Kidney (tissue), 14 donors: ENCODE data around the gene KCNJ15. TPM values are rescaled to one million over a fixed set of nuclear protein-coding genes. Genes with fewer than 3 reads are reported as not detected.

Experiments
- DNase-seq, 5 donors: peaks; one replicate each; pipeline ENCODE4 v3.0.0-alpha.2; 2013 to 2020
- FAIRE-seq: peaks from 2 replicates; lab custom pipeline; 2012; peaks lifted over from hg19 to GRCh38; lab: Jason Lieb, UNC
- H3K27ac ChIP-seq, 2 donors: one replicate each; pipeline ENCODE4 v1.7.0; 2013; ENCODE audit warnings: low read depth in 2 of 2, low read length in 2 of 2, inconsistent platforms in 1 of 2
- H3K27me3 ChIP-seq: one replicate; pipeline ENCODE4 v1.7.1; 2013; ENCODE audit warnings: low read length, inconsistent platforms; ENCODE audit not compliant: control insufficient read depth, insufficient read depth
- H3K36me3 ChIP-seq, 3 donors: one replicate each; pipeline versions ENCODE4 v1.7.0 to v1.7.1; 2013; ENCODE audit warnings: low read length in 3 of 3, control low read depth in 1 of 3, inconsistent platforms in 1 of 3; ENCODE audit not compliant: insufficient read depth in 3 of 3, control insufficient read depth in 2 of 3
- H3K4me1 ChIP-seq, 3 donors: one replicate each; pipeline versions ENCODE4 v1.7.0 to v1.7.1; 2013; ENCODE audit warnings: low read length in 3 of 3, inconsistent platforms in 1 of 3, low read depth in 1 of 3; ENCODE audit not compliant: control insufficient read depth in 2 of 3, insufficient read depth in 2 of 3
- H3K4me3 ChIP-seq, 3 donors: one replicate each; pipeline versions ENCODE4 v1.7.0 to v1.8.1; 2013; ENCODE audit warnings: low read length in 3 of 3, control low read depth in 1 of 3, inconsistent platforms in 1 of 3
- H3K9ac ChIP-seq, 3 donors: one replicate each; pipeline versions ENCODE4 v1.7.0 to v1.7.1; 2013; ENCODE audit warnings: low read length in 3 of 3, control low read depth in 1 of 3, inconsistent platforms in 1 of 3
- H3K9me3 ChIP-seq, 3 donors: one replicate each; pipeline versions ENCODE4 v1.7.0 to v1.7.1; 2013; ENCODE audit warnings: low read length in 3 of 3, control low read depth in 1 of 3, inconsistent platforms in 1 of 3; ENCODE audit not compliant: control insufficient read depth in 2 of 3, insufficient read depth in 1 of 3
- intact Hi-C: fragments of 100-400 bp; cut with DNase I; formaldehyde crosslinking; loops from one replicate; pipeline ENCODE4 v1.11.1; 2022
- polyA plus RNA-seq: library from polyadenylated mRNA; stranded (reverse); fragments of 350-450 nt; fragmentation: Illumina TruSeq; extraction: RNeasy Lipid Tissue Mini Kit (QIAGEN cat#74804); gene quantifications from one replicate; pipeline ENCODE4 v1.2.3, GENCODE V29; 2014; ENCODE audit warnings: low read depth, low replicate concordance; ENCODE audit not compliant: insufficient read depth
- total RNA-seq: library from RNA; stranded (reverse); fragmentation: NEBNext Ultra II Directional; extraction: Animal tissue kit (Norgen Biotek cat#: 25700); gene quantifications from one replicate; pipeline ENCODE4 v1.2.1, GENCODE V29; 2021
- TF ChIP-seq, protein P1 (sequence below): IDR thresholded peaks from 3 replicates; pipeline ENCODE4 v1.5.1; 2012; ENCODE audit warnings: mild to moderate bottlenecking, moderate library complexity, borderline replicate concordance; ENCODE audit not compliant: insufficient read depth; ENCODE audit errors: extremely low read depth
- donor health status: control.
- donor health status: control.
- donor health status: control.
- donor health status: control.
- donor health status: control.
- donor health status: DM: yes; HTN: yes; CAD: no.
- donor health status: Normal renal cell carcinoma (clear cell type).

Gene KCNJ15
- total and polyA plus RNA-seq, 2 donors from 2014 or later = 102 to 142 TPM

DNA sequence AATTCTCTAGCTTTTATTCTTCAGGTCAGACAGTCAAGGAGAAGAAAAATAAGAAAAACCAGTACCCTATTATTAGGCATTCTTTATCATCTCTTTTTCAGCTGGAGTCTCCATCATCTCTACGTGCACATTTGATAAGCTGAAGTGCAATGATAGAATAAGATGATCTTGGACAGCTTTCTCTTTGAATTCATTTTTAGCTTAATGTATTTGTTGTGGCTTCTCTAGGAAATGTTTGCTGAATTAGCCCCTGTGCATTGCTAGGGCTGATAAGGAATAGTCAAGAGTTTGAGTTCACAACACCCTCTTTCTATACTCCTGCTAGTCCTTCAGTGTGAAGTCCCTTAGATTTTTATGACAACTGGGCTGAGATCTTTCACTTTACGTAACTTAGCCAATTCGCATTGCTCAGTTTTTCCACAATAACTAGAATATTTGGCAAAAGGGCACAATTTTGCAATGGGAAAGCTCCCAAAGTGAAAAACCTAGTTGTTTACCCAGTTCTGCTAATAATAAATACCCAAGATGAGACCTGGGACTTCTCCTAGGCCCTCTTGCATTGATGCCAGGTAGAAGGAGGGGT is 7.0 kb upstream of the KCNJ15 start:
- Histone ChIP-seq H3K4me3 (no peak overlapping the region), H3K4me1 (peaks cover 3 to 4% (median 3%) of the 10 kb centered on the region in 3 donors), H3K36me3 (no peaks in the 10 kb centered on the region), H3K27me3 (no peaks in the 10 kb centered on the region), H3K27ac (no peak overlapping the region), H3K9ac (no peak overlapping the region), H3K9me3 (no peaks in the 10 kb centered on the region)
- no peak for DNase-seq
- intact Hi-C loops = no loop called here
- no peak for FAIRE-seq
- TF ChIP-seq, protein P1, sequence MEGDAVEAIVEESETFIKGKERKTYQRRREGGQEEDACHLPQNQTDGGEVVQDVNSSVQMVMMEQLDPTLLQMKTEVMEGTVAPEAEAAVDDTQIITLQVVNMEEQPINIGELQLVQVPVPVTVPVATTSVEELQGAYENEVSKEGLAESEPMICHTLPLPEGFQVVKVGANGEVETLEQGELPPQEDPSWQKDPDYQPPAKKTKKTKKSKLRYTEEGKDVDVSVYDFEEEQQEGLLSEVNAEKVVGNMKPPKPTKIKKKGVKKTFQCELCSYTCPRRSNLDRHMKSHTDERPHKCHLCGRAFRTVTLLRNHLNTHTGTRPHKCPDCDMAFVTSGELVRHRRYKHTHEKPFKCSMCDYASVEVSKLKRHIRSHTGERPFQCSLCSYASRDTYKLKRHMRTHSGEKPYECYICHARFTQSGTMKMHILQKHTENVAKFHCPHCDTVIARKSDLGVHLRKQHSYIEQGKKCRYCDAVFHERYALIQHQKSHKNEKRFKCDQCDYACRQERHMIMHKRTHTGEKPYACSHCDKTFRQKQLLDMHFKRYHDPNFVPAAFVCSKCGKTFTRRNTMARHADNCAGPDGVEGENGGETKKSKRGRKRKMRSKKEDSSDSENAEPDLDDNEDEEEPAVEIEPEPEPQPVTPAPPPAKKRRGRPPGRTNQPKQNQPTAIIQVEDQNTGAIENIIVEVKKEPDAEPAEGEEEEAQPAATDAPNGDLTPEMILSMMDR = no peak

DNA sequence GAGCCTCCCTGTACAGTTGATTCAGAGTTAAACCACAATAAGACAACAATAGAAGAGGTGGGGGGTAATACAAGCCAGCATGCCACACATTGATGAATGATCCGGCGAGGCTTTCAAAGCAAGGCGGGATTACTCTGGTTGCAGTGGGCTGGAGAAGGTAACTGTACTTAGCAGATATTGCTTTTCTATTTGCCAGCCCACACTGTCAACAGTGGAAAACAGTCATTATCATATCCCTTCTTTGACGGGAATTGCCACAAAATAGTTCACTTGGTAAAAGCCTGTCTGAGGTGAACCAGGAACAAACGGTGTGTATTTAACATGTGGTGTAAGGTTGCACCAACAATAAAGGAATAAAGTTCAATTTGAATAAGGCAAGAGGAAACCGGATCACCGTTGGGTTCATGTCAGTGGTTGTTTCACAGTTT is 5.8 kb upstream of the KCNJ15 start:
- H3K9me3 ChIP-seq = no peaks in the 10 kb centered on the region
- H3K36me3 ChIP-seq = no peaks in the 10 kb centered on the region
- H3K4me1 ChIP-seq = peaks cover 4 to 10% (median 8%) of the 10 kb centered on the region in 3 donors
- H3K27me3 ChIP-seq = no peaks in the 10 kb centered on the region
- TF ChIP-seq, protein P1 = no peak
- DNase-seq (peak in 1 of 5 donors; percentile 31), FAIRE-seq (no peak)
- intact Hi-C loops = no loop called here
- no peak overlapping the region for H3K4me3 ChIP-seq
- no peak overlapping the region for H3K27ac ChIP-seq
- H3K9ac ChIP-seq = no peak overlapping the region

DNA sequence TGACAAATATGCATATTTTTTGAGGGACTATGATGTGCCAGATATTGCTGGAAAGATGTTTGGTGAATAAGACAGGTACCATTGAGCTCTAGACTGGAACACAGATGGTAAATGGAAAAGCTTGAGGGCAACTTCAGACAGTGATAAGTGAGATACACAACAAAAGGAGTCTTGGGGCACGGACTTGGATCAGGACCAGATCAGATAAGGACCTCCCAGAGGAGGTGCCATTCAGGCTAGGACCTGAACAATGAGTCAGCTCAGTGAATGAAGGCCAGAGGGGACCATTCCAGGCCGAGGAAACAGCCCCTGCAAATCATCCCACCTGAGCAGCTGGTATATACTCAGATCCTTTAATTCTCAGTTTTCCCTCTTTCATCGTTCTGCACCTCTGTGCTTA is 1.8 kb upstream of the KCNJ15 start:
- no peak for FAIRE-seq
- Histone ChIP-seq H3K27me3 (no peaks in the 10 kb centered on the region), H3K27ac (peak overlapping the region in 1 of 2 donors; percentile 58)

More for the DNA sequence above, 1.8 kb upstream of the KCNJ15 start:
- H3K9me3 ChIP-seq = no peaks in the 10 kb centered on the region
- H3K9ac ChIP-seq = no peak overlapping the region
- H3K4me1 ChIP-seq = peaks cover 0 to 7% (median 5%) of the 10 kb centered on the region in 3 donors
- H3K36me3 ChIP-seq = peaks cover 0 to 3% (median 0%) of the 10 kb centered on the region in 3 donors
- H3K4me3 ChIP-seq = no peak overlapping the region
- no peak for DNase-seq
- intact Hi-C loops = no loop called here
- TF ChIP-seq, protein P1 = no peak
